Stimulated activated CD8-positive, alpha-beta memory T cell treated with anti-CD3 and anti-CD28 coated beads, Interleukin-2, amount 100 ng/mL, for 1 hour (primary cell): Measurements from ENCODE around the gene TPSG1.

Source experiments
- DNase-seq, 2 donors: peaks; one replicate each; pipeline ENCODE4 v3.0.0-alpha.2; 2020; ENCODE audit warnings: low read depth in 2 of 2

The TPSG1 gene

GRCh38 chr16:1177053-1177452, 48.0 kb downstream of the TPSG1 start:
- no peak for DNase-seq

GRCh38 chr16:1176280-1176897, 48.7 kb downstream of the TPSG1 start:
- no peak for DNase-seq

GRCh38 chr16:1175566-1176279, 49.3 kb downstream of the TPSG1 start:
- no peak for DNase-seq

- no peak for DNase-seq
These were observed 50.4 kb downstream of the TPSG1 start for GRCh38 chr16:1174477-1175357.

GRCh38 chr16:1173788-1174451, 51.1 kb downstream of the TPSG1 start:
- no peak for DNase-seq

- no peak for DNase-seq
These were observed 52.4 kb downstream of the TPSG1 start for GRCh38 chr16:1172651-1173050.

GRCh38 chr16:1171854-1172428, 53.1 kb downstream of the TPSG1 start:
- DNase-seq, result no peak
